Stimulated activated CD4-positive, alpha-beta T cell treated with anti-CD3 and anti-CD28 coated beads, Interleukin-1b, Interleukin-23, amount 100 ng/mL, for 4 hours (primary cell): ENCODE measurements around the gene ADAMTS16.
A peak's percentile ranks its signal among the peaks of the same experiment; 100 is the strongest.

ENCODE experiments used
- DNase-seq, 2 donors: peaks; one replicate each; pipeline ENCODE4 v3.0.0-alpha.2; 2020; ENCODE audit warnings: low read depth in 2 of 2

ADAMTS16 gene

GRCh38 chr5:5141625-5142525 is 1.7 kb downstream of the ADAMTS16 start:
- DNase-seq, result peak; percentile 14 to 32

- no peak for DNase-seq
These were observed 4.3 kb downstream of the ADAMTS16 start for GRCh38 chr5:5144441-5144840.

- DNase-seq, result no peak
These were observed 5.8 kb downstream of the ADAMTS16 start for GRCh38 chr5:5145651-5146529.

- DNase-seq, result no peak
These were observed 6.5 kb downstream of the ADAMTS16 start for GRCh38 chr5:5146530-5147160.

GRCh38 chr5:5149154-5149553 is 9.0 kb downstream of the ADAMTS16 start:
- no peak for DNase-seq

- DNase-seq, result no peak
These were observed 10.5 kb downstream of the ADAMTS16 start for GRCh38 chr5:5150667-5151066.

- DNase-seq, result no peak
These were observed 14.6 kb downstream of the ADAMTS16 start for GRCh38 chr5:5154733-5155132.

GRCh38 chr5:5155617-5156016 is 15.5 kb downstream of the ADAMTS16 start:
- no peak for DNase-seq

GRCh38 chr5:5156471-5157082 is 16.4 kb downstream of the ADAMTS16 start:
- no peak for DNase-seq

GRCh38 chr5:5158472-5158895 is 18.4 kb downstream of the ADAMTS16 start:
- DNase-seq, result no peak

- no peak for DNase-seq
These were observed 19.4 kb downstream of the ADAMTS16 start for GRCh38 chr5:5159282-5160103.

GRCh38 chr5:5164163-5164562 is 24.0 kb downstream of the ADAMTS16 start:
- no peak for DNase-seq

- DNase-seq, result no peak
These were observed 25.4 kb downstream of the ADAMTS16 start for GRCh38 chr5:5165541-5166002.

GRCh38 chr5:5169466-5169865 is 29.3 kb downstream of the ADAMTS16 start:
- DNase-seq, result no peak

GRCh38 chr5:5178136-5178535 is 38.0 kb downstream of the ADAMTS16 start:
- no peak for DNase-seq

GRCh38 chr5:5178580-5178979 is 38.5 kb downstream of the ADAMTS16 start:
- no peak for DNase-seq

- DNase-seq, result no peak
These were observed 38.9 kb downstream of the ADAMTS16 start for GRCh38 chr5:5179079-5179478.

GRCh38 chr5:5179597-5179996 is 39.5 kb downstream of the ADAMTS16 start:
- no peak for DNase-seq

GRCh38 chr5:5181650-5182324 is 41.7 kb downstream of the ADAMTS16 start:
- DNase-seq, result no peak
